KMS-11 (cell line): ENCODE data around the gene MKX.
A peak's percentile ranks its signal among the peaks of the same experiment; 100 is the strongest.

Source experiments
- H2AFZ ChIP-seq: fragments of 200-600 bp; sonication (generic); 2 replicates; pipeline ENCODE4 v1.6.1; 2016; ENCODE audit warnings: antibody characterized with exemption, mixed run types, low read depth
- H3K27ac ChIP-seq: fragments of 200-600 bp; sonication (generic); 2 replicates; pipeline ENCODE4 v1.6.1; 2016; ENCODE audit warnings: mild to moderate bottlenecking, mixed run types
- H3K27me3 ChIP-seq: fragments of 200-600 bp; sonication (generic); 2 replicates; pipeline ENCODE4 v1.6.1; 2017; ENCODE audit warnings: mild to moderate bottlenecking, low read depth, mixed run types, moderate library complexity; ENCODE audit not compliant: insufficient read depth
- H3K36me3 ChIP-seq: fragments of 200-600 bp; sonication (generic); 2 replicates; pipeline ENCODE4 v1.6.1; 2017; ENCODE audit warnings: mild to moderate bottlenecking, mixed run types; ENCODE audit not compliant: insufficient read depth
- H3K4me1 ChIP-seq: fragments of 200-600 bp; sonication (generic); 2 replicates; pipeline ENCODE4 v1.6.1; 2016; ENCODE audit warnings: mild to moderate bottlenecking, low read depth, mixed run types; ENCODE audit not compliant: poor library complexity, severe bottlenecking
- H3K4me2 ChIP-seq: fragments of 200-600 bp; sonication (generic); 2 replicates; pipeline ENCODE4 v1.7.0; 2016; ENCODE audit warnings: mild to moderate bottlenecking, mixed run types
- H3K4me3 ChIP-seq: fragments of 200-600 bp; sonication (generic); IDR thresholded peaks from 2 replicates; pipeline ENCODE4 v1.6.1; 2017; ENCODE audit warnings: low read depth, low read length, mixed read lengths; ENCODE audit not compliant: insufficient read depth
- H3K79me2 ChIP-seq: fragments of 200-600 bp; sonication (generic); 2 replicates; pipeline ENCODE4 v1.6.1; 2016; ENCODE audit warnings: low read depth, mixed run types; ENCODE audit not compliant: insufficient read depth
- H3K9ac ChIP-seq: fragments of 200-600 bp; sonication (generic); 2 replicates; pipeline ENCODE4 v1.6.1; 2016; ENCODE audit warnings: mild to moderate bottlenecking, mixed run types
- H4K20me1 ChIP-seq: fragments of 200-600 bp; sonication (generic); 2 replicates; pipeline ENCODE4 v1.6.1; 2016; ENCODE audit warnings: mild to moderate bottlenecking, mixed run types; ENCODE audit not compliant: insufficient read depth
- TF ChIP-seq, protein P1 (sequence below): fragments of 200-600 bp; sonication (generic); conservative IDR thresholded peaks from 2 replicates; pipeline ENCODE4 v1.6.1; 2017; ENCODE audit warnings: low read depth, mild to moderate bottlenecking, antibody characterized with exemption, low read length, moderate library complexity, mixed read lengths

The MKX gene

DNA sequence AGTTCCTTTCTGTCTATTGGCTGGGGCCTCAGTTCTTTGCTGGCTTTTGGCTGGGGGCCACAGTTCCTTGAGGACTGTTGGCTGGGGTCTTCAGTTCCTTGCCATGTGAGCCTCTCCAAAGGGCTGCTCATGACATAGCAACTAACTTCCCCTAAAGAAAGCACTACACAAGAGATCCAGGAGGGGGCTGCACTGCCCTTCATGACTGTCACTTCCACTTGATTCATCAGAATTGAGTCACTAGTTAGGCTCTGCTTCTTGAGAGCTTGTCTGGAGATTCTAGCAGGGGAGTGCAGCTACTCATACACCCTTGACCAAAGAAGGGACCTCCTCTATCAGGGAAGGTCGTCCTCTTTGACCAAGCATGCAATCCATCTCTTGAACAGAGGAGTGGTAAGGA lies 38.0 kb upstream of the MKX start:
- Histone ChIP-seq H3K27ac (no peak overlapping the region), H3K4me1 (no peaks in the 10 kb centered on the region), H3K9ac (no peak overlapping the region), H3K79me2 (no peaks in the 10 kb centered on the region), H3K36me3 (no peaks in the 10 kb centered on the region), H3K27me3 (no peaks in the 10 kb centered on the region), H2AFZ (no peak overlapping the region), H3K4me3 (no peak overlapping the region), H4K20me1 (no peaks in the 10 kb centered on the region), H3K4me2 (no peak overlapping the region)
- TF ChIP-seq, protein P1, sequence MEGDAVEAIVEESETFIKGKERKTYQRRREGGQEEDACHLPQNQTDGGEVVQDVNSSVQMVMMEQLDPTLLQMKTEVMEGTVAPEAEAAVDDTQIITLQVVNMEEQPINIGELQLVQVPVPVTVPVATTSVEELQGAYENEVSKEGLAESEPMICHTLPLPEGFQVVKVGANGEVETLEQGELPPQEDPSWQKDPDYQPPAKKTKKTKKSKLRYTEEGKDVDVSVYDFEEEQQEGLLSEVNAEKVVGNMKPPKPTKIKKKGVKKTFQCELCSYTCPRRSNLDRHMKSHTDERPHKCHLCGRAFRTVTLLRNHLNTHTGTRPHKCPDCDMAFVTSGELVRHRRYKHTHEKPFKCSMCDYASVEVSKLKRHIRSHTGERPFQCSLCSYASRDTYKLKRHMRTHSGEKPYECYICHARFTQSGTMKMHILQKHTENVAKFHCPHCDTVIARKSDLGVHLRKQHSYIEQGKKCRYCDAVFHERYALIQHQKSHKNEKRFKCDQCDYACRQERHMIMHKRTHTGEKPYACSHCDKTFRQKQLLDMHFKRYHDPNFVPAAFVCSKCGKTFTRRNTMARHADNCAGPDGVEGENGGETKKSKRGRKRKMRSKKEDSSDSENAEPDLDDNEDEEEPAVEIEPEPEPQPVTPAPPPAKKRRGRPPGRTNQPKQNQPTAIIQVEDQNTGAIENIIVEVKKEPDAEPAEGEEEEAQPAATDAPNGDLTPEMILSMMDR = peak; percentile 45; the same call in 1 of the 2 replicates

DNA sequence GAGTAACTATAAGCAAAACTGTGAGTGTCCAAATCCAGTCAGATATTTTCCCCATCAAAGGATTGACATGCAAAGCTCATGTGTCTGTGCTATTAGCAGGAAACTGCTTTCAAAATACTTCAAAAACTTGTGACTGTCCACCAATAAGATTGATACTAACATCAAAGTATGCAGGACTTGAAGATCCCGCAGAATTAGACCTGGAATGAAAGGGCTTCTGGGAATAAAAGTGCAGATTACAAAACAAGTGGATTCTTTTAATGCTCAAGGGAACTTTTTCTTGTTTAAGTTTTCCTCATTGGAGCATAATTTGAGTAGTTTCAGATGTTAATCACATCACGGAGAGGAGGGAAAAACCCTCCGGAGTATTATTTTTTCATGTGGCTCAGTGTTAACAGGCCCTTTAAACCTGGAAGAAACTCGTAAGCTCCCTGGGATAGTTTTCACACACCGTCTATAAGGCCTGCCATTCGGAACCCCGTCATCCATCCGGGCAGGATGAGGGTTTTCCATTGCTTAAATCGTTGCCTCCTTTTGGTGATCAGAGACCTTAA lies 33.9 kb upstream of the MKX start:
- Histone ChIP-seq H3K9ac (no peak overlapping the region), H2AFZ (no peak overlapping the region), H3K79me2 (no peaks in the 10 kb centered on the region), H3K4me2 (no peak overlapping the region), H3K4me3 (no peak overlapping the region), H3K27ac (no peak overlapping the region), H4K20me1 (no peaks in the 10 kb centered on the region), H3K27me3 (no peaks in the 10 kb centered on the region), H3K4me1 (no peaks in the 10 kb centered on the region), H3K36me3 (no peaks in the 10 kb centered on the region)
- TF ChIP-seq, protein P1 = no peak

DNA sequence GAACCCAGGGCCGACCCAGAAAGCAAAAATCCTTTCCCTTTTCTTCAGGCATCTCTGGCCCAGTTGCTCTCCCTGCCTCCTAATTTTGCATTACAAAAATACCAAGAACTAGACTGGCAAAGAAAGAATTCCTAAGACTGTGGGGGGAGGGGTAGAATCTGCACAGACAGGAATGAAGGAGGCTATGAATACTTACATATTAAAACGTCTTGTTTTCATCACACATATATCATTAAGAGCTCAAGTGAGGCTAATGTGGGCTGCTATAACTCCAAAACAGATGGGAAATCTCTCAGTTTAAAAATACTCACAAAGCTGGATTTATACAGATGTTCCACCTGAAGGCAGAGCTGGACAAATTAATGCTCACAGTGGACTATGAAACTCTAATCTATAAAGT lies 29.2 kb upstream of the MKX start:
- no peaks in the 10 kb centered on the region for H3K27me3 ChIP-seq
- H3K4me1 ChIP-seq = no peaks in the 10 kb centered on the region
- no peaks in the 10 kb centered on the region for H3K36me3 ChIP-seq
- no peak overlapping the region for H3K4me2 ChIP-seq
- H2AFZ ChIP-seq = no peak overlapping the region
- no peak overlapping the region for H3K9ac ChIP-seq
- no peaks in the 10 kb centered on the region for H3K79me2 ChIP-seq
- H3K27ac ChIP-seq = no peak overlapping the region
- TF ChIP-seq, protein P1 = no peak
- no peaks in the 10 kb centered on the region for H4K20me1 ChIP-seq
- no peak overlapping the region for H3K4me3 ChIP-seq

DNA sequence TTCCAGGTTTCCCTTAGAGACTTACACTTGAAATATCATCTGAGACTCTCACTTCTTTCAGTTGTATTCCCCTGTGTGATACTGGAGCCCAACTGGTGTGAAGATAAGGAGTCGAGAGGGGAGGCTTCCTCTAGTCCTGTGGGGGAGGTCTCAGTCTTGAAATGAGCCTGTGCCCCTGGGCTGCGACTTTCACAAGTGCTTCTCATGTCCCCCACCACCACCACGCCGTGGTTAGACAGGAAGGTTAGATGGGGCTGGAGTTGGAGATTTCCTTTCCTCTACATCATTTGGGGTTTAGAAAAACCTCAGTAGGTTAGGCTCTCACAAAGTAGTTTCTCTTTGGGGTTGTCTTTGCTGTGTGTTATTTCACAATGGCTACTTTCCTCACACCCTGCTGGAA lies 25.6 kb upstream of the MKX start:
- Histone ChIP-seq H3K27ac (no peak overlapping the region), H3K36me3 (no peaks in the 10 kb centered on the region), H3K4me1 (no peaks in the 10 kb centered on the region), H4K20me1 (no peaks in the 10 kb centered on the region), H3K4me3 (no peak overlapping the region), H3K79me2 (no peaks in the 10 kb centered on the region), H2AFZ (no peak overlapping the region), H3K9ac (no peak overlapping the region), H3K4me2 (no peak overlapping the region), H3K27me3 (no peaks in the 10 kb centered on the region)
- TF ChIP-seq, protein P1 = no peak
